Measurements from ENCODE around the gene ITGB2.

ITGB2 gene

GRCh38 chr21:44850905-44851657 lies 69.6 kb downstream of the ITGB2 start:
- no peak for TF ChIP-seq EZH2phosphoT487 (IDR thresholded peaks at IDR 0.05; ENCODE audit: low read depth)
- H3K9ac ChIP-seq (ENCODE audit: low read length): no peak overlapping the region
- peaks cover 3% of the 10 kb centered on the region for H3K36me3 ChIP-seq (replicated peaks; ENCODE audit: low read depth, low read length)
- no peaks in the 10 kb centered on the region for H4K20me1 ChIP-seq (ENCODE audit: insufficient read depth, low read length)
- no peak overlapping the region for H3K27ac ChIP-seq (ENCODE audit: low read length)
- H3K4me2 ChIP-seq (ENCODE audit: low read length): no peak overlapping the region
- H3K9me3 ChIP-seq (ENCODE audit: insufficient read depth, low read length): no peaks in the 10 kb centered on the region
- H3K79me2 ChIP-seq (ENCODE audit: low read length): no peaks in the 10 kb centered on the region
- H3K4me1 ChIP-seq (ENCODE audit: low read length): no peaks in the 10 kb centered on the region
- H3K27me3 ChIP-seq (ENCODE audit: low read depth, low read length): no peaks in the 10 kb centered on the region
- H2AFZ ChIP-seq (ENCODE audit: low read depth, low read length): no peak overlapping the region
- H3K4me3 ChIP-seq (ENCODE audit: low read length): no peak overlapping the region

- H2AFZ ChIP-seq (ENCODE audit: low read depth, low read length): no peak overlapping the region
- H3K27ac ChIP-seq (ENCODE audit: low read length): no peak overlapping the region
- peaks cover 3% of the 10 kb centered on the region for H3K36me3 ChIP-seq (replicated peaks; ENCODE audit: low read depth, low read length)
- no peak overlapping the region for H3K4me3 ChIP-seq (ENCODE audit: low read length)
- H3K4me2 ChIP-seq (ENCODE audit: low read length): no peak overlapping the region
- H3K4me1 ChIP-seq (ENCODE audit: low read length): no peaks in the 10 kb centered on the region
- H3K9ac ChIP-seq (ENCODE audit: low read length): no peak overlapping the region
- no peaks in the 10 kb centered on the region for H3K9me3 ChIP-seq (ENCODE audit: insufficient read depth, low read length)
- no peaks in the 10 kb centered on the region for H3K27me3 ChIP-seq (ENCODE audit: low read depth, low read length)
- TF ChIP-seq EZH2phosphoT487 (IDR thresholded peaks at IDR 0.05; ENCODE audit: low read depth) (no peak), CTCF (IDR thresholded peaks at IDR 0.05; ENCODE audit: low read depth, low read length) (no peak)
- H3K79me2 ChIP-seq (ENCODE audit: low read length): no peaks in the 10 kb centered on the region
- no peaks in the 10 kb centered on the region for H4K20me1 ChIP-seq (ENCODE audit: insufficient read depth, low read length)
These were observed 70.4 kb downstream of the ITGB2 start for GRCh38 chr21:44850208-44850800.

- Histone ChIP-seq H2AFZ (ENCODE audit: low read depth, low read length) (no peak overlapping the region), H3K9ac (ENCODE audit: low read length) (no peak overlapping the region), H3K4me1 (ENCODE audit: low read length) (no peaks in the 10 kb centered on the region), H3K4me2 (ENCODE audit: low read length) (no peak overlapping the region), H3K4me3 (ENCODE audit: low read length) (no peak overlapping the region), H3K36me3 (replicated peaks; ENCODE audit: low read depth, low read length) (peaks cover 3% of the 10 kb centered on the region), H3K9me3 (ENCODE audit: insufficient read depth, low read length) (no peaks in the 10 kb centered on the region), H3K27ac (ENCODE audit: low read length) (no peak overlapping the region), H3K27me3 (ENCODE audit: low read depth, low read length) (no peaks in the 10 kb centered on the region), H3K79me2 (ENCODE audit: low read length) (no peaks in the 10 kb centered on the region), H4K20me1 (ENCODE audit: insufficient read depth, low read length) (no peaks in the 10 kb centered on the region)
- TF ChIP-seq EZH2phosphoT487 (IDR thresholded peaks at IDR 0.05; ENCODE audit: low read depth): no peak
- no peak for TF ChIP-seq CTCF (IDR thresholded peaks at IDR 0.05; ENCODE audit: low read depth, low read length)
These were observed 71.0 kb downstream of the ITGB2 start for GRCh38 chr21:44849616-44850130.

GRCh38 chr21:44848821-44849521 lies 71.7 kb downstream of the ITGB2 start:
- Histone ChIP-seq H3K4me2 (ENCODE audit: low read length) (no peak overlapping the region), H3K9ac (ENCODE audit: low read length) (no peak overlapping the region), H3K79me2 (ENCODE audit: low read length) (no peaks in the 10 kb centered on the region), H3K4me1 (ENCODE audit: low read length) (no peaks in the 10 kb centered on the region), H3K36me3 (replicated peaks; ENCODE audit: low read depth, low read length) (peaks cover 3% of the 10 kb centered on the region), H3K27ac (ENCODE audit: low read length) (no peak overlapping the region), H3K27me3 (ENCODE audit: low read depth, low read length) (no peaks in the 10 kb centered on the region), H2AFZ (ENCODE audit: low read depth, low read length) (no peak overlapping the region), H3K4me3 (ENCODE audit: low read length) (no peak overlapping the region), H3K9me3 (ENCODE audit: insufficient read depth, low read length) (no peaks in the 10 kb centered on the region), H4K20me1 (ENCODE audit: insufficient read depth, low read length) (no peaks in the 10 kb centered on the region)
- TF ChIP-seq EZH2phosphoT487 (IDR thresholded peaks at IDR 0.05; ENCODE audit: low read depth): no peak
- no peak for TF ChIP-seq CTCF (IDR thresholded peaks at IDR 0.05; ENCODE audit: low read depth, low read length)

All from OCI-LY3 (cell line).